ENCODE data around the gene NDUFA7. TPM values are rescaled to one million over a fixed set of nuclear protein-coding genes. Genes with fewer than 3 reads are reported as not detected.
A peak's percentile ranks its signal among the peaks of the same experiment; 100 is the strongest.

Gene NDUFA7
- polyA plus RNA-seq, 1 of the 3 experiments (the other 2 are of a cell fraction), result 111 TPM

DNA sequence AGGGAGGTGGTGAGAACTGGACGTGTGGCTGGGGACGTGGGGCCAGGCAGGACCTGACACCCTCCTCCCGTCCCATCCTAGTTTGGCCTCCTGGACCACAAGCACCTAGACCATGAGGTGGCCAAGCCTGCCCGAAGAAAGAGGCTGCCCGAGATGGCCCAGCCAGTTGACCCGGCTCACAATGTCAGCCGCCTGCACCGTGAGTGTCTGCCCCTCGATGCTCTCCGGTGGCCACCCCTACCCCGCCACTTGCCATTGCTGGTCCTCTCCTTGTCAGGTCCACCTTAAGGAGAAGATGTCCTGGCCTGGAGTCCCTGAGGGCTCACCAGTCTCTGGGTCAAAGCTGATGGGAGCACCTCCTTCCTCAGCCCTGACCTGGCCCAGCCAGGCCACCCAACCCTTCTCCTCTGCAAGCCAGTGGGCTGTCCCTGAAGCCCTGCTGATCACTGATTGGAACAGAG, 45.0 kb upstream of the NDUFA7 start:
- Histone ChIP-seq H3K4me3 (ENCODE audit: low read depth in 2 of 2, low read length in 1 of 2) (peak overlapping the region in 1 of 2 experiments; percentile 35; a peak in 1 of 4 replicates), H3K9me3 (no peaks in the 10 kb centered on the region), H4K20me1 (ENCODE audit: insufficient read depth) (no peaks in the 10 kb centered on the region), H3K27me3 (ENCODE audit: insufficient read depth) (no peaks in the 10 kb centered on the region), H3K9me2 (no peaks in the 10 kb centered on the region), H3K79me2 (ENCODE audit: insufficient read depth) (peaks cover 9% of the 10 kb centered on the region; the same call in 1 of the 2 replicates), H2AFZ (ENCODE audit: low read depth) (no peak overlapping the region), H3F3A (replicated peaks; ENCODE audit: insufficient read depth) (peaks cover 21% of the 10 kb centered on the region), H3K4me2 (peak overlapping the region; percentile 97), H3K9ac (no peak overlapping the region), H3K27ac (ENCODE audit: low read depth in 2 of 2, low read length in 1 of 2) (no peak overlapping the region; a peak in 1 of 4 replicates), H3K36me3 (replicated peaks in 1 of 2; ENCODE audit: control insufficient read depth in 1 of 2, insufficient read depth in 2 of 2, low read length in 1 of 2) (peaks cover 0 to 7% of the 10 kb centered on the region in 2 experiments), H3K4me1 (ENCODE audit: control insufficient read depth in 1 of 2, insufficient read depth in 2 of 2, low read depth in 1 of 2, low read length in 1 of 2) (peaks cover 30 to 39% of the 10 kb centered on the region in 2 experiments; a peak in 3 of 4 replicates)
- CTCF ChIA-PET, result interaction anchor here (1.2 to 5.0 kb wide), 2 partner anchors 12 to 140 kb away, joined by 3 to 51 read pairs; no protein-coding TSS in a partner anchor
- 100% methylated on average over 8 of the region's 11 CpGs for WGBS (ENCODE audit: low lambda C conversion rate)
- TF ChIP-seq GATA2 (CRISPR knock-in tag; IDR thresholded peaks at IDR 0.05) (no peak), EZH2phosphoT487 (IDR thresholded peaks at IDR 0.05; ENCODE audit: borderline replicate concordance, low read depth) (no peak), FOXJ3 (CRISPR knock-in tag; IDR thresholded peaks at IDR 0.05) (no peak), JUND (IDR thresholded peaks at IDR 0.05) (no peak), SIN3A (IDR thresholded peaks at IDR 0.05; ENCODE audit: borderline replicate concordance, low read depth, low read length) (no peak), EP300 (IDR thresholded peaks at IDR 0.05; ENCODE audit: borderline replicate concordance in 1 of 2, low read depth in 1 of 2, low read length in 1 of 2) (no peak), FOSL2 (IDR thresholded peaks at IDR 0.05; ENCODE audit: borderline replicate concordance, low read depth) (no peak), POLR2AphosphoS5 (IDR thresholded peaks at IDR 0.05; ENCODE audit: low read depth, low read length) (no peak)
- TF ChIP-seq, protein P1, sequence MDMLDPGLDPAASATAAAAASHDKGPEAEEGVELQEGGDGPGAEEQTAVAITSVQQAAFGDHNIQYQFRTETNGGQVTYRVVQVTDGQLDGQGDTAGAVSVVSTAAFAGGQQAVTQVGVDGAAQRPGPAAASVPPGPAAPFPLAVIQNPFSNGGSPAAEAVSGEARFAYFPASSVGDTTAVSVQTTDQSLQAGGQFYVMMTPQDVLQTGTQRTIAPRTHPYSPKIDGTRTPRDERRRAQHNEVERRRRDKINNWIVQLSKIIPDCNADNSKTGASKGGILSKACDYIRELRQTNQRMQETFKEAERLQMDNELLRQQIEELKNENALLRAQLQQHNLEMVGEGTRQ (IDR thresholded peaks at IDR 0.05; ENCODE audit: borderline replicate concordance, low read depth, low read length), result no peak
- TF ChIP-seq, protein P2, sequence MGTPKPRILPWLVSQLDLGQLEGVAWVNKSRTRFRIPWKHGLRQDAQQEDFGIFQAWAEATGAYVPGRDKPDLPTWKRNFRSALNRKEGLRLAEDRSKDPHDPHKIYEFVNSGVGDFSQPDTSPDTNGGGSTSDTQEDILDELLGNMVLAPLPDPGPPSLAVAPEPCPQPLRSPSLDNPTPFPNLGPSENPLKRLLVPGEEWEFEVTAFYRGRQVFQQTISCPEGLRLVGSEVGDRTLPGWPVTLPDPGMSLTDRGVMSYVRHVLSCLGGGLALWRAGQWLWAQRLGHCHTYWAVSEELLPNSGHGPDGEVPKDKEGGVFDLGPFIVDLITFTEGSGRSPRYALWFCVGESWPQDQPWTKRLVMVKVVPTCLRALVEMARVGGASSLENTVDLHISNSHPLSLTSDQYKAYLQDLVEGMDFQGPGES (IDR thresholded peaks at IDR 0.05; ENCODE audit: low read depth, low read length), result no peak
- TF ChIP-seq, protein P3, sequence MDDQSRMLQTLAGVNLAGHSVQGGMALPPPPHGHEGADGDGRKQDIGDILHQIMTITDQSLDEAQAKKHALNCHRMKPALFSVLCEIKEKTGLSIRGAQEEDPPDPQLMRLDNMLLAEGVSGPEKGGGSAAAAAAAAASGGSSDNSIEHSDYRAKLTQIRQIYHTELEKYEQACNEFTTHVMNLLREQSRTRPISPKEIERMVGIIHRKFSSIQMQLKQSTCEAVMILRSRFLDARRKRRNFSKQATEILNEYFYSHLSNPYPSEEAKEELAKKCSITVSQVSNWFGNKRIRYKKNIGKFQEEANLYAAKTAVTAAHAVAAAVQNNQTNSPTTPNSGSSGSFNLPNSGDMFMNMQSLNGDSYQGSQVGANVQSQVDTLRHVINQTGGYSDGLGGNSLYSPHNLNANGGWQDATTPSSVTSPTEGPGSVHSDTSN (IDR thresholded peaks at IDR 0.05), result no peak
- POLR2A ChIA-PET, result interaction anchor here (1.3 to 1.9 kb wide), 2 partner anchors 45 to 148 kb away, joined by 3 to 4 read pairs; partner anchors contain the start of genes NDUFA7, RPS28 and ZNF414
- DNase-seq, result no peak
